ENCODE data around the gene FBL.

FBL gene

DNA sequence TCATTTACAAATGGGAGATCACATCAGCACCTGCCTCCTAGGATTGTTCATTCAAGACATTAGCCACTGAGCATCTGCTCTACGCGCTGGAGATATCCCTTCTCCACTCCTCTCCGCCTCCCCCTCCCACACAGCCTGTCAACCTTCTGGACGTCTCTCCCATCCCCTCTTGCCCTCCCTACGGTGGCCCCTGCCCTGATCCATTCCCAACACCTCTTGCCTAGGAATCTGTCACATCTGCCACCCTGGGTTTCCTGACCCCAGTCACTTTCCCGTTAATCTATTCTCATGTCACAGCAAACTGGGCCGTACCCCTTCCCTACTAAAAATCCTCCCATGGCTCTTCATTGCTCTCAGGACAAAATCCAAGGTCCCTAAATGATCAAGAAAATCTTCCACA lies 22.5 kb downstream of the FBL start:
- no peak for DNase-seq (ENCODE audit: low read depth)
- H3K4me3 ChIP-seq (ENCODE audit: low read depth, low read length), result peak overlapping the region; percentile 80
- TF ChIP-seq, protein P1, sequence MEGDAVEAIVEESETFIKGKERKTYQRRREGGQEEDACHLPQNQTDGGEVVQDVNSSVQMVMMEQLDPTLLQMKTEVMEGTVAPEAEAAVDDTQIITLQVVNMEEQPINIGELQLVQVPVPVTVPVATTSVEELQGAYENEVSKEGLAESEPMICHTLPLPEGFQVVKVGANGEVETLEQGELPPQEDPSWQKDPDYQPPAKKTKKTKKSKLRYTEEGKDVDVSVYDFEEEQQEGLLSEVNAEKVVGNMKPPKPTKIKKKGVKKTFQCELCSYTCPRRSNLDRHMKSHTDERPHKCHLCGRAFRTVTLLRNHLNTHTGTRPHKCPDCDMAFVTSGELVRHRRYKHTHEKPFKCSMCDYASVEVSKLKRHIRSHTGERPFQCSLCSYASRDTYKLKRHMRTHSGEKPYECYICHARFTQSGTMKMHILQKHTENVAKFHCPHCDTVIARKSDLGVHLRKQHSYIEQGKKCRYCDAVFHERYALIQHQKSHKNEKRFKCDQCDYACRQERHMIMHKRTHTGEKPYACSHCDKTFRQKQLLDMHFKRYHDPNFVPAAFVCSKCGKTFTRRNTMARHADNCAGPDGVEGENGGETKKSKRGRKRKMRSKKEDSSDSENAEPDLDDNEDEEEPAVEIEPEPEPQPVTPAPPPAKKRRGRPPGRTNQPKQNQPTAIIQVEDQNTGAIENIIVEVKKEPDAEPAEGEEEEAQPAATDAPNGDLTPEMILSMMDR (IDR thresholded peaks at IDR 0.05; ENCODE audit: insufficient read depth, low read depth, low read length, missing control alignments), result no peak

DNA sequence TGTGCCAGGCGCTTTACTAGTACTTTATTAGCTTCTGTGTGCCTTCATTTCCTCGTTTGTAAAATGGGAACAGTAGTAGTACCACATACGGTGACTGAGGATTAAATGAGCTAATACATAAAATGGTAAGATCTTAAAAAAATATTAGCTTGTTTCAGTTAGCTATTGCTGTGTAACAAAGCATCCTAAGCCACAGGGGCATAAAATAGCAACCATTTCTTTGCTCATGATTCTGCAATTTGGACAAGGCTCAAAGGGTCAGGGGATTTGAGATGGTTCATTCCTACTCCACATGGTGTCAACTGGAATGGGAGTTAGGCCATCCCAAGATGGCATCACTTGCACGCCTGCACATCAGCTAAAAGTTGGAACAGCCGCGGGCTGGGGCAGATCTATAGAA lies 25.5 kb downstream of the FBL start:
- no peak for DNase-seq (ENCODE audit: low read depth)
- no peak overlapping the region for H3K4me3 ChIP-seq (ENCODE audit: low read depth, low read length)
- TF ChIP-seq, protein P1 (IDR thresholded peaks at IDR 0.05; ENCODE audit: insufficient read depth, low read depth, low read length, missing control alignments), result no peak

DNA sequence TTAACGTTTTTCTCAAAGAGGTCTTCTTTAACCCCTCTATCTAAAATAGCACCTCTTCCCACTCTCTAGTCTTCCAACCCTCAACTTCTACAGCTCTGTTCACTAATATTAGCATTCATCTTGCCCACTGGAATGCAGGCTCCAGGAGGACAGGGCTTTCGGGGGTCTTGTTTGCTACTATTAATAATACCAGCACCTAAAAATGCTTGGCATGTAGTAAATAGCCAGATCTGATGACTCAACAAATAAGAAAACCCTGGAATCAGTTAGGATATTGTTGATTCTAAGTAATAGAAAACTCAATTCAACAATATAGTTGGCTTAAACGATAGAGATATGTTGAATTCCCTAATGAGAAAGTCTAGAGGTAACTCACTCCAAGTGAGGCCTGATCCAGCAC lies 26.4 kb downstream of the FBL start:
- TF ChIP-seq, protein P1 (IDR thresholded peaks at IDR 0.05; ENCODE audit: insufficient read depth, low read depth, low read length, missing control alignments), result no peak
- no peak overlapping the region for H3K4me3 ChIP-seq (ENCODE audit: low read depth, low read length)
- no peak for DNase-seq (ENCODE audit: low read depth)

DNA sequence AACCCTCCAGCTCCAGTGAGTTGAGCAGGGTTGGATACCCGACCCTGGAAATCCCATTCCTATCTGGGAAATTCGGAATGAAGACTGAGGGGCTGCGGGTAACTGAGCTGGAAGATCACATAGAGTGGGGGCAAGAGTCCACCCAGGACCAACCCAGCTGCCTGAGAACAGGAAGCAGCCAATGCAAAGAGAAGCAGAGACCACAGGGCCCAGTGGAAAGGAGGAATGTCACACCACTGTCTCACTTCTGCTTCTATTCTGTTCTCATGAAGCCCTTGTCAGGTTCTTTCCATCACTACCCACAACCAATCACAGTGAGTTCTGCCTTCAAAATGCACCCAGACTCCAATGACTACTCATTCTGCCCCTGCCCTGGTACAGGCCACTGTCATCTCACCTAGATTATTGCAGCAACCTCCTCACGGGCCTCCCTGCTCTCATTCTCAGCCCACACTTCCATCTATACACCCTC lies 27.5 kb downstream of the FBL start:
- DNase-seq (ENCODE audit: low read depth), result peak; percentile 80
- no peak overlapping the region for H3K4me3 ChIP-seq (ENCODE audit: low read depth, low read length)
- TF ChIP-seq, protein P1 (IDR thresholded peaks at IDR 0.05; ENCODE audit: insufficient read depth, low read depth, low read length, missing control alignments), result no peak

DNA sequence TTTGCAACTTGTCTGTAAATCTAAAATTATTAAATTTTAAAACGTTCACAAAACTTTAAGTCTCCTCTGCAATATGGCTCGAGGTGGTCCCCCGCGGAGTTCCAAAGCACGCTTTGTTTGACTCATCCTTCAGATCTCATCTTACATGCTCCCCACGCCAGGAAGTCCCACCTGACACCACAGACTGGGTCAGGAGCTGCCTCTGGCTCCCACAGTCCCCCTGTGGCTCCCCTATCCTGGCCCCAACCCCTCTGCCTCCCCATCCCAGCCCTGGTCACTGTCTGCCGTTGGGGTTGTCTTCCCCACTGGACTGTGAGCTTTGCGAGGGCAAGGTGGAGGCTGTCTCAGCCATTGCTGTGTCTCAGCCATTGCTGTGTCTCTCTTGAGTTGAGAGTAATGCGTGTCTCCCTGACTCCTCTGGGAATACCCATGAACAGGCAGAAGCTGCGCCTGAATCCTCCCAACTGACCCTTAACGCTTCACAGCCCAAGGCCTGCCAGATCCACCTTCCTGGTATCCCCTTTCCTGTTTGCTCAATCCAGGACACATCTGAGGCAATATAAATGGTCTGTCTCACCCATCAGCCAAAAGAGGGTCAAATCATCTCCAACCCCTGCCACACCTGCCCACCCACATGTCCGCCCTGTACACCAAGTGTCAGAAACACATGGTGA lies 28.2 kb downstream of the FBL start:
- no peak for DNase-seq (ENCODE audit: low read depth)
- no peak overlapping the region for H3K4me3 ChIP-seq (ENCODE audit: low read depth, low read length)
- TF ChIP-seq, protein P1 (IDR thresholded peaks at IDR 0.05; ENCODE audit: insufficient read depth, low read depth, low read length, missing control alignments), result no peak

DNA sequence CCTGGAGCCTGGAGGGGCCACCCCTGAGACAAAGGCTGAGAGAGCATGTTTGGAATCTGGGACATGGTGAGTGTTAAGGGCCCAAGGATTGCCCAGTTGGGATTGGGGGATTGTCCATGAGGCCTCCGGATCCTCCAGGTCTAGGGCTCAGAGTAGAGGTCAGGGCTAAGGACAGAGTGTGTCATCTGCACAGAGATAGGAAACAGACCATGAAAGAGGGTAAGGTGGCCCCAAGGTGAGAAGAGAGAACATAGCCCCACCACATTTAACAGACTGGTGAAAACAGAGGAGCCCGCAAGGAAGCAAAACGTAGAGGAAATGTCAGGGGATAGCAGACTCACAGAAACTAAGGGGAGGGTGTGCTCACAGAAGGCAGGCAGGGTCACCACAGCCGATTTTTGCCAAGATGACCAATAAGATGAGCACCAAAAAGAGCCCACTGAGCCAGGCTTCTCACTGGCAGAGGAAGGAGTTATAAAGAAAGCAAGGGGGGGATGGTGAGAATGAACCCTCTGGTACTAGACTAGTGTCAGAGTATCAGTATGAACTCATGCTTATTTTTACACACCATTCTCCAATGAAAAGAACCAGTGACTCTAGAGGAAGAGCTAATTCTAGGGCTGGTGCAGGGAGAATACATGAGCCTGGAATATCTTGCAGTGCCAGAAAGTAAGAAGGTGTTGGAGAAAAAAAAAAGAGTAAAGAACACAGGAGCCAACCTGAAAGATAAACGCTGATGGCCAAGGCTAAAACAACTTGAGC lies 29.7 kb downstream of the FBL start:
- TF ChIP-seq, protein P1 (IDR thresholded peaks at IDR 0.05; ENCODE audit: insufficient read depth, low read depth, low read length, missing control alignments), result no peak
- H3K4me3 ChIP-seq (ENCODE audit: low read depth, low read length), result no peak overlapping the region
- DNase-seq (ENCODE audit: low read depth), result no peak
